ES-I3 (cell line): Measurements from ENCODE around the gene URGCP.

Source experiments
- H3K36me3 ChIP-seq: 2 replicates; pipeline ENCODE4 v1.6.1; 2013; ENCODE audit warnings: mild to moderate bottlenecking, low read length, control low read depth, moderate library complexity; ENCODE audit not compliant: insufficient read depth
- H3K4me1 ChIP-seq: 2 replicates; pipeline ENCODE4 v1.6.1; 2013; ENCODE audit warnings: mild to moderate bottlenecking, control low read depth, low read length; ENCODE audit not compliant: insufficient read depth
- H3K9ac ChIP-seq: 2 replicates; pipeline ENCODE4 v1.6.1; 2013; ENCODE audit warnings: low read depth, mild to moderate bottlenecking, low read length, moderate library complexity
- H3K9me3 ChIP-seq: 2 replicates; pipeline ENCODE4 v1.6.1; 2013; ENCODE audit warnings: mild to moderate bottlenecking, low read length, moderate library complexity; ENCODE audit not compliant: control insufficient read depth, insufficient read depth

Gene URGCP

GRCh38 chr7:43872406-43873110 is 33.8 kb downstream of the URGCP start:
- H3K4me1 ChIP-seq, result peaks cover 20% of the 10 kb centered on the region
- H3K9me3 ChIP-seq, result no peaks in the 10 kb centered on the region
- H3K9ac ChIP-seq, result no peak overlapping the region
- H3K36me3 ChIP-seq, result no peaks in the 10 kb centered on the region

- Histone ChIP-seq H3K9me3 (no peaks in the 10 kb centered on the region), H3K4me1 (peaks cover 20% of the 10 kb centered on the region), H3K9ac (no peak overlapping the region), H3K36me3 (peaks cover 4% of the 10 kb centered on the region)
These were observed 35.3 kb downstream of the URGCP start for GRCh38 chr7:43871064-43871463.

- Histone ChIP-seq H3K9ac (peak overlapping the region; percentile 74; the same call in 1 of the 2 replicates), H3K4me1 (peaks cover 20% of the 10 kb centered on the region)
These were observed 36.1 kb downstream of the URGCP start for GRCh38 chr7:43870316-43870715.

GRCh38 chr7:43869867-43870240 is 36.5 kb downstream of the URGCP start:
- Histone ChIP-seq H3K4me1 (peaks cover 20% of the 10 kb centered on the region), H3K36me3 (peaks cover 4% of the 10 kb centered on the region), H3K9ac (peak overlapping the region; percentile 74), H3K9me3 (no peaks in the 10 kb centered on the region)

More at GRCh38 chr7:43870316-43870715, 36.1 kb downstream of the URGCP start:
- Histone ChIP-seq H3K9me3 (no peaks in the 10 kb centered on the region), H3K36me3 (peaks cover 4% of the 10 kb centered on the region)

GRCh38 chr7:43869006-43869866 is 37.2 kb downstream of the URGCP start, which contains the start of gene MRPS24:
TSS of gene MRPS24 (minus strand) at chr7:43869517. CDS start at chr7:43869495, 22 bp downstream.
- no peaks in the 10 kb centered on the region for H3K9me3 ChIP-seq
- H3K36me3 ChIP-seq, result peaks cover 4% of the 10 kb centered on the region
- peaks cover 20% of the 10 kb centered on the region for H3K4me1 ChIP-seq
- peak within 1 kb of the TSS; percentile 74 for H3K9ac ChIP-seq

GRCh38 chr7:43868681-43869005 is 37.8 kb downstream of the URGCP start:
- Histone ChIP-seq H3K9ac (peak overlapping the region; percentile 63), H3K4me1 (peaks cover 20% of the 10 kb centered on the region), H3K36me3 (peaks cover 4% of the 10 kb centered on the region), H3K9me3 (no peaks in the 10 kb centered on the region)

GRCh38 chr7:43868181-43868580 is 38.2 kb downstream of the URGCP start:
- no peak overlapping the region for H3K9ac ChIP-seq
- H3K9me3 ChIP-seq, result no peaks in the 10 kb centered on the region
- H3K36me3 ChIP-seq, result peaks cover 4% of the 10 kb centered on the region
- peaks cover 20% of the 10 kb centered on the region for H3K4me1 ChIP-seq

- Histone ChIP-seq H3K9ac (no peak overlapping the region), H3K9me3 (no peaks in the 10 kb centered on the region), H3K36me3 (peaks cover 4% of the 10 kb centered on the region), H3K4me1 (peaks cover 4% of the 10 kb centered on the region; the same call in 1 of the 2 replicates)
These were observed 41.1 kb downstream of the URGCP start for GRCh38 chr7:43865277-43865676.

GRCh38 chr7:43864126-43864525 is 42.3 kb downstream of the URGCP start:
- H3K36me3 ChIP-seq, result peaks cover 4% of the 10 kb centered on the region
- no peak overlapping the region for H3K9ac ChIP-seq
- H3K9me3 ChIP-seq, result peaks cover 7% of the 10 kb centered on the region; the same call in 1 of the 2 replicates
- no peaks in the 10 kb centered on the region for H3K4me1 ChIP-seq

- Histone ChIP-seq H3K9me3 (peaks cover 7% of the 10 kb centered on the region; the same call in 1 of the 2 replicates), H3K4me1 (no peaks in the 10 kb centered on the region), H3K9ac (no peak overlapping the region)
These were observed 49.4 kb downstream of the URGCP start for GRCh38 chr7:43856996-43857395.

GRCh38 chr7:43856316-43856715 is 50.1 kb downstream of the URGCP start:
- Histone ChIP-seq H3K9me3 (peaks cover 7% of the 10 kb centered on the region; the same call in 1 of the 2 replicates), H3K9ac (no peak overlapping the region), H3K4me1 (no peaks in the 10 kb centered on the region), H3K36me3 (no peaks in the 10 kb centered on the region)

More at GRCh38 chr7:43856996-43857395, 49.4 kb downstream of the URGCP start:
- no peaks in the 10 kb centered on the region for H3K36me3 ChIP-seq

- H3K9ac ChIP-seq, result no peak overlapping the region
- H3K4me1 ChIP-seq, result no peaks in the 10 kb centered on the region
- H3K9me3 ChIP-seq, result peaks cover 7% of the 10 kb centered on the region; the same call in 1 of the 2 replicates
- no peaks in the 10 kb centered on the region for H3K36me3 ChIP-seq
These were observed 51.2 kb downstream of the URGCP start for GRCh38 chr7:43855176-43855575.

- Histone ChIP-seq H3K4me1 (no peaks in the 10 kb centered on the region), H3K36me3 (no peaks in the 10 kb centered on the region), H3K9ac (no peak overlapping the region), H3K9me3 (no peaks in the 10 kb centered on the region)
These were observed 54.6 kb downstream of the URGCP start for GRCh38 chr7:43851805-43852204.

GRCh38 chr7:43850348-43851116 is 55.9 kb downstream of the URGCP start:
- H3K36me3 ChIP-seq, result no peaks in the 10 kb centered on the region
- no peak overlapping the region for H3K9ac ChIP-seq
- no peaks in the 10 kb centered on the region for H3K9me3 ChIP-seq
- H3K4me1 ChIP-seq, result no peaks in the 10 kb centered on the region
